Renal cortical epithelial cell (primary cell): ENCODE results near the gene TBC1D2. TPM values are rescaled to one million over a fixed set of nuclear protein-coding genes. Genes with fewer than 3 reads are reported as not detected.
"Not testable (repeated sequence)": the region's sequence is repeated elsewhere in the genome, so short reads cannot be mapped to it uniquely, and the experiment has no call there.

Experiments used
- DNase-seq: peaks from one replicate; pipeline ENCODE4 v3.0.0-alpha.2; 2011; ENCODE audit warnings: low read depth
- total RNA-seq: library from RNA; depleted of rRNA; stranded (reverse); fragments of >200 nt; gene quantifications from 2 replicates; pipeline ENCODE4 v1.2.3, GENCODE V29; 2014

TBC1D2 gene
- total RNA-seq, 1 donor from 2014 or later, result 111 TPM

- DNase-seq, result no peak
Observed at GRCh38 chr9:98191671-98192502, 63.6 kb downstream of the TBC1D2 start.

GRCh38 chr9:98191181-98191608 is 64.3 kb downstream of the TBC1D2 start:
- no peak for DNase-seq

- no peak for DNase-seq
Observed at GRCh38 chr9:98190757-98191105, 64.7 kb downstream of the TBC1D2 start.

GRCh38 chr9:98189412-98189811 is 66.0 kb downstream of the TBC1D2 start:
- no peak for DNase-seq

GRCh38 chr9:98187926-98188325 is 67.5 kb downstream of the TBC1D2 start:
- DNase-seq, result no peak

GRCh38 chr9:98186236-98186635 is 69.2 kb downstream of the TBC1D2 start:
- no peak for DNase-seq

GRCh38 chr9:98185611-98186171 is 69.8 kb downstream of the TBC1D2 start:
- no peak for DNase-seq

- no peak for DNase-seq
Observed at GRCh38 chr9:98185021-98185567, 70.4 kb downstream of the TBC1D2 start.

GRCh38 chr9:98184326-98184725 is 71.1 kb downstream of the TBC1D2 start:
- DNase-seq, result no peak

- no peak for DNase-seq
Observed at GRCh38 chr9:98182889-98183599, 72.4 kb downstream of the TBC1D2 start.

GRCh38 chr9:98182069-98182820 is 73.2 kb downstream of the TBC1D2 start:
- DNase-seq, result no peak

GRCh38 chr9:98181746-98182068 is 73.7 kb downstream of the TBC1D2 start:
- DNase-seq, result no peak

GRCh38 chr9:98180996-98181395 is 74.5 kb downstream of the TBC1D2 start:
- no peak for DNase-seq

GRCh38 chr9:98178874-98179850 is 76.3 kb downstream of the TBC1D2 start:
- DNase-seq, result no peak

- no peak for DNase-seq
Observed at GRCh38 chr9:98176391-98177259, 78.8 kb downstream of the TBC1D2 start.

GRCh38 chr9:98175762-98176161 is 79.7 kb downstream of the TBC1D2 start:
- DNase-seq, result no peak

- no peak for DNase-seq
Observed at GRCh38 chr9:98175028-98175569, 80.3 kb downstream of the TBC1D2 start.

GRCh38 chr9:98174502-98174918 is 80.9 kb downstream of the TBC1D2 start:
- not testable (repeated sequence) for DNase-seq

- no peak for DNase-seq
Observed at GRCh38 chr9:98173181-98173580, 82.3 kb downstream of the TBC1D2 start.
